K562 (cell line): ENCODE results near the gene RTL10. TPM values are rescaled to one million over a fixed set of nuclear protein-coding genes. Genes with fewer than 3 reads are reported as not detected.

Experiments used
- ASH1L ChIP-seq: fragments of 450-650 bp; IDR thresholded peaks from 2 replicates; pipeline ENCODE4 v1.6.1; 2018; ENCODE audit warnings: borderline replicate concordance, mild to moderate bottlenecking, low read depth; ENCODE audit not compliant: partially characterized antibody
- EWSR1 ChIP-seq: fragments of 450-650 bp; IDR thresholded peaks from 2 replicates; pipeline ENCODE4 v1.6.1; 2018; ENCODE audit warnings: borderline replicate concordance, mild to moderate bottlenecking, low read depth, moderate library complexity; ENCODE audit not compliant: partially characterized antibody
- HNRNPUL1 ChIP-seq: fragments of 200-400 bp; formaldehyde crosslinking; IDR thresholded peaks from 2 replicates; pipeline ENCODE4 v1.6.1; 2017; ENCODE audit warnings: low read length
- MYNN ChIP-seq, 2 experiments: sonication (generic); formaldehyde crosslinking in 1 of 2; IDR thresholded peaks; 2 replicates each; pipeline versions ENCODE4 v1.5.0 to v1.6.1; 2016 to 2020; ENCODE audit warnings: antibody characterized with exemption in 1 of 2, missing genetic modification reagents in 1 of 2
- NEUROD1 ChIP-seq: fragments of 150-350 bp; IDR thresholded peaks from 2 replicates; pipeline ENCODE4 v1.6.1; 2014; ENCODE audit warnings: borderline replicate concordance, low read length, low read depth; ENCODE audit not compliant: partially characterized antibody
- SMARCE1 ChIP-seq: fragments of 450-650 bp; IDR thresholded peaks from 2 replicates; pipeline ENCODE4 v1.7.1; 2016; ENCODE audit warnings: mild to moderate bottlenecking
- SRSF3 ChIP-seq: fragments of 200-400 bp; formaldehyde crosslinking; IDR thresholded peaks from 2 replicates; pipeline ENCODE4 v1.6.1; 2016; ENCODE audit warnings: mild to moderate bottlenecking, low read length, moderate library complexity; ENCODE audit not compliant: insufficient read depth
- TEAD2 ChIP-seq: fragments of 450-650 bp; IDR thresholded peaks from 2 replicates; pipeline ENCODE4 v1.6.1; 2016; ENCODE audit warnings: missing genetic modification characterization, control low read depth, missing compliant biosample characterization
- THAP12 ChIP-seq: fragments of 250-450 bp; sonication (Bioruptor Pico); IDR thresholded peaks from 2 replicates; pipeline ENCODE4 v1.9.0; 2021; ENCODE audit warnings: mild to moderate bottlenecking, inconsistent platforms
- ZNF212 ChIP-seq: fragments of 450-650 bp; formaldehyde crosslinking; IDR thresholded peaks from 2 replicates; pipeline ENCODE4 v1.4.0; 2020; ENCODE audit warnings: mild to moderate bottlenecking
- ZNF592 ChIP-seq: fragments of 450-650 bp; IDR thresholded peaks from 2 replicates; pipeline ENCODE4 v1.6.1; 2017; ENCODE audit warnings: antibody characterized with exemption, mild to moderate bottlenecking
- polyA plus RNA-seq, 8 experiments: library from polyadenylated mRNA; depleted of rRNA in 4 of 8; stranded (reverse) in 5 of 8; unstranded in 3 of 8; fragments of >200 nt; fragmentation: Nextera tagmentation in 2 of 8; fragmentation: Illumina TruSeq in 1 of 8; extraction: Ambion mirVana in 2 of 8; extraction: Trizol in 1 of 8; gene quantifications; 2 replicates each; pipeline versions ENCODE4 v1.2.1 to v1.2.3, GENCODE V29; 2011 to 2014; ENCODE audit warnings: inconsistent platforms in 1 of 8, missing spikeins in 1 of 8
- total RNA-seq, 7 experiments: library from RNA; depleted of rRNA in 6 of 7; stranded (reverse); fragments of >200 nt in 6 of 7; fragmentation: Illumina TruSeq in 2 of 7; extraction: Trizol in 2 of 7; gene quantifications; 2 replicates each; pipeline versions ENCODE4 v1.2.1 to v1.2.3, GENCODE V29; 2011 to 2021; ENCODE audit warnings: low replicate concordance in 1 of 7
- TF ChIP-seq, protein P1 (sequence below), 2 experiments: fragments of 450-650 bp; formaldehyde crosslinking in 1 of 2; IDR thresholded peaks; 2 replicates each; pipeline versions ENCODE4 v1.4.0 to v1.6.1; 2014 to 2020; ENCODE audit warnings: mild to moderate bottlenecking in 2 of 2, borderline replicate concordance in 1 of 2, low read depth in 1 of 2

The RTL10 gene
- total and polyA plus RNA-seq, 9 of the 15 experiments (the other 6 are each of a cell fraction or from before 2014, with no cell fraction given): 19.8 to 75.5 (median 32.5) TPM

DNA sequence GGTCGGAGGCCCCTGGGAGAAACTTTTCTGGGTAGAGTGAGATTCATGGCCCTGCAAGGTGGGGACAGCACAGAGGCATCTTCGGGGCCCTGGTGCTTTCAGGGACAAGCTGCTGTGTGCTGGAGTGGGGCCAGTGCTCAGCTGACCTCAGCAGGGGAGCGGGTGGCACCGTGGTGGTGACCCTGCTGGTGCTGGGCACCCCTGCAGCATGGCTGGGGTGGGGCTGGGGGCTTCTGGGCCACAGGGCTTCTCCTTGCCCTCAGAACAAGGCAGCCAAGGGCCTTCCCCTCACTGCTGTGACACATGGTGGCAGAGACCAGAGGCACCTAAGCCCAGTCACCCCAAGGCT is 24.9 kb upstream of the RTL10 start (continued):
- TF ChIP-seq ZNF592: no peak
- TF ChIP-seq SRSF3: 0 out of 2 replicates have a peak, but pooled peaks have one; percentile 10
- no peak for TF ChIP-seq TEAD2 (tag)
- TF ChIP-seq NEUROD1: no peak
- TF ChIP-seq HNRNPUL1: no peak
- no peak for TF ChIP-seq MYNN (IDR thresholded peaks at IDR 0.05)
- no peak for TF ChIP-seq MYNN (CRISPR knock-in tag; IDR thresholded peaks at IDR 0.05)
- TF ChIP-seq ASH1L: no peak
- TF ChIP-seq EWSR1: no peak
- 0 out of 2 replicates have a peak, but pooled peaks have one; percentile 56 for TF ChIP-seq THAP12 (CRISPR knock-in tag)
- TF ChIP-seq ZNF212 (CRISPR knock-in tag): no peak
- no peak for TF ChIP-seq SMARCE1
- TF ChIP-seq, protein P1, sequence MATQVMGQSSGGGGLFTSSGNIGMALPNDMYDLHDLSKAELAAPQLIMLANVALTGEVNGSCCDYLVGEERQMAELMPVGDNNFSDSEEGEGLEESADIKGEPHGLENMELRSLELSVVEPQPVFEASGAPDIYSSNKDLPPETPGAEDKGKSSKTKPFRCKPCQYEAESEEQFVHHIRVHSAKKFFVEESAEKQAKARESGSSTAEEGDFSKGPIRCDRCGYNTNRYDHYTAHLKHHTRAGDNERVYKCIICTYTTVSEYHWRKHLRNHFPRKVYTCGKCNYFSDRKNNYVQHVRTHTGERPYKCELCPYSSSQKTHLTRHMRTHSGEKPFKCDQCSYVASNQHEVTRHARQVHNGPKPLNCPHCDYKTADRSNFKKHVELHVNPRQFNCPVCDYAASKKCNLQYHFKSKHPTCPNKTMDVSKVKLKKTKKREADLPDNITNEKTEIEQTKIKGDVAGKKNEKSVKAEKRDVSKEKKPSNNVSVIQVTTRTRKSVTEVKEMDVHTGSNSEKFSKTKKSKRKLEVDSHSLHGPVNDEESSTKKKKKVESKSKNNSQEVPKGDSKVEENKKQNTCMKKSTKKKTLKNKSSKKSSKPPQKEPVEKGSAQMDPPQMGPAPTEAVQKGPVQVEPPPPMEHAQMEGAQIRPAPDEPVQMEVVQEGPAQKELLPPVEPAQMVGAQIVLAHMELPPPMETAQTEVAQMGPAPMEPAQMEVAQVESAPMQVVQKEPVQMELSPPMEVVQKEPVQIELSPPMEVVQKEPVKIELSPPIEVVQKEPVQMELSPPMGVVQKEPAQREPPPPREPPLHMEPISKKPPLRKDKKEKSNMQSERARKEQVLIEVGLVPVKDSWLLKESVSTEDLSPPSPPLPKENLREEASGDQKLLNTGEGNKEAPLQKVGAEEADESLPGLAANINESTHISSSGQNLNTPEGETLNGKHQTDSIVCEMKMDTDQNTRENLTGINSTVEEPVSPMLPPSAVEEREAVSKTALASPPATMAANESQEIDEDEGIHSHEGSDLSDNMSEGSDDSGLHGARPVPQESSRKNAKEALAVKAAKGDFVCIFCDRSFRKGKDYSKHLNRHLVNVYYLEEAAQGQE (IDR thresholded peaks at IDR 0.05; ENCODE audit: borderline replicate concordance): no peak
- TF ChIP-seq, protein P1 (CRISPR knock-in tag; IDR thresholded peaks at IDR 0.05; ENCODE audit: low read depth): no peak
